HepG2 (cell line): ENCODE measurements around the gene SVOPL. TPM values are rescaled to one million over a fixed set of nuclear protein-coding genes. Genes with fewer than 3 reads are reported as not detected.
"Not testable (repeated sequence)": the region's sequence is repeated elsewhere in the genome, so short reads cannot be mapped to it uniquely, and the experiment has no call there.

Experiments
- ATAC-seq: fragments of 200-7000 bp; cut with Tn5 transposase; 3 replicates; pipeline ENCODE4 v1.9.1; 2020; ENCODE audit warnings: mild to moderate bottlenecking, moderate library complexity
- BruUV-seq: library from RNA; stranded (reverse); fragments of 400-500 nt; replicated peaks from 2 replicates; lab custom pipeline; 2021; lab: Mats Ljungman, UMichigan
- CTCF ChIA-PET: fragments of 300-600 bp; formaldehyde crosslinking; extraction: SDS; loops from one replicate; lab custom pipeline; 2021; ENCODE audit warnings: low total read pairs, inconsistent platforms, low intra/inter-chr PET ratio; lab: Yijun Ruan, JAX
- POLR2A ChIA-PET: fragments of 350-600 bp; sonication (Branson Sonifier 250); formaldehyde crosslinking; loops from one replicate; lab custom pipeline; 2020; ENCODE audit warnings: antibody characterized with exemption, inconsistent platforms; lab: Yijun Ruan, JAX
- DNase-seq: peaks from one replicate; pipeline ENCODE4 v3.0.0-alpha.2; 2015; ENCODE audit warnings: low spot score
- FAIRE-seq: peaks from 3 replicates; lab custom pipeline; 2011; peaks lifted over from hg19 to GRCh38; lab: Jason Lieb, UNC
- H2AFZ ChIP-seq: one replicate; pipeline ENCODE4 v1.6.1; 2011; ENCODE audit warnings: low read length, inconsistent platforms
- H3K27ac ChIP-seq: fragments of 300-600 bp; 3 replicates; pipeline ENCODE4 v1.8.0; 2011; ENCODE audit warnings: mixed run types, mild to moderate bottlenecking, mixed read lengths, low read length, inconsistent platforms; ENCODE audit not compliant: insufficient read depth; ENCODE audit errors: extremely low read length
- H3K27me3 ChIP-seq, 2 experiments: fragments of 200-600 bp in 1 of 2; 2 replicates in 1 of 2; 3 replicates in 1 of 2; pipeline versions ENCODE4 v1.6.0 to v1.8.0; 2011; ENCODE audit warnings: low read length in 2 of 2, mild to moderate bottlenecking in 2 of 2, moderate library complexity in 2 of 2, inconsistent platforms in 1 of 2; ENCODE audit not compliant: insufficient read depth in 2 of 2, control insufficient read depth in 1 of 2
- H3K36me3 ChIP-seq, 2 experiments: fragments of 200-600 bp in 1 of 2; replicated peaks in 1 of 2; 2 replicates in 1 of 2; 3 replicates in 1 of 2; pipeline versions ENCODE4 v1.5.1 to v1.8.0; 2011; ENCODE audit warnings: low read length in 2 of 2, inconsistent platforms in 1 of 2; ENCODE audit not compliant: insufficient read depth in 2 of 2, control insufficient read depth in 1 of 2
- H3K4me1 ChIP-seq: 2 replicates; pipeline ENCODE4 v1.5.1; 2012; ENCODE audit warnings: low read length, inconsistent platforms; ENCODE audit not compliant: insufficient read depth
- H3K4me2 ChIP-seq: 2 replicates; pipeline ENCODE4 v1.6.0; 2011; ENCODE audit warnings: low read depth, low read length, inconsistent platforms
- H3K4me3 ChIP-seq, 3 experiments: fragments of 200-600 bp in 1 of 3; sonication (generic), shearing (Covaris generic) in 1 of 3; replicated peaks in 1 of 3; 2 replicates each; pipeline ENCODE4 v1.5.1; 2011 to 2016; ENCODE audit warnings: low read length in 3 of 3, inconsistent platforms in 2 of 3, low read depth in 2 of 3, mild to moderate bottlenecking in 2 of 3, control low read depth in 1 of 3, mixed read lengths in 1 of 3; ENCODE audit not compliant: insufficient read depth in 1 of 3
- H3K79me2 ChIP-seq: one replicate; pipeline ENCODE4 v1.6.1; 2011; ENCODE audit warnings: low read length, inconsistent platforms; ENCODE audit not compliant: insufficient read depth
- H3K9ac ChIP-seq: 2 replicates; pipeline ENCODE4 v1.6.0; 2011; ENCODE audit warnings: mild to moderate bottlenecking, low read depth, low read length, inconsistent platforms; ENCODE audit not compliant: insufficient read depth
- H3K9me3 ChIP-seq: 2 replicates; pipeline ENCODE4 v1.5.1; 2012; ENCODE audit warnings: mild to moderate bottlenecking, low read length
- H4K20me1 ChIP-seq: 2 replicates; pipeline ENCODE4 v1.6.0; 2011; ENCODE audit warnings: inconsistent platforms, mild to moderate bottlenecking, low read length, moderate library complexity; ENCODE audit not compliant: insufficient read depth
- ATM ChIP-seq: fragments of 450-650 bp; IDR thresholded peaks from 2 replicates; pipeline ENCODE4 v1.7.1; 2017; ENCODE audit warnings: mild to moderate bottlenecking, borderline replicate concordance
- BCL6 ChIP-seq: IDR thresholded peaks from 2 replicates; pipeline ENCODE4 v1.6.1; 2016; ENCODE audit warnings: missing genetic modification reagents, missing compliant biosample characterization
- GPN1 ChIP-seq: sonication (generic); formaldehyde crosslinking; IDR thresholded peaks from 2 replicates; pipeline ENCODE4 v1.5.1; 2020; ENCODE audit warnings: missing genetic modification reagents, borderline replicate concordance
- NR1H2 ChIP-seq: sonication (generic); formaldehyde crosslinking; IDR thresholded peaks from 2 replicates; pipeline ENCODE4 v1.8.1; 2022; ENCODE audit warnings: low read depth, missing genetic modification reagents, borderline replicate concordance
- SNAI1 ChIP-seq: sonication (generic); formaldehyde crosslinking; IDR thresholded peaks from 2 replicates; pipeline ENCODE4 v1.5.0; 2020; ENCODE audit warnings: mild to moderate bottlenecking, missing genetic modification reagents, borderline replicate concordance
- ZNF317 ChIP-seq: sonication (generic); formaldehyde crosslinking; IDR thresholded peaks from 2 replicates; pipeline ENCODE4 v1.5.0; 2020; ENCODE audit warnings: mild to moderate bottlenecking, missing genetic modification reagents
- ZNF33B ChIP-seq: sonication (generic); formaldehyde crosslinking; IDR thresholded peaks from 2 replicates; pipeline ENCODE4 v1.5.1; 2020; ENCODE audit warnings: mild to moderate bottlenecking, missing genetic modification reagents
- ZNF547 ChIP-seq: sonication (generic); formaldehyde crosslinking; IDR thresholded peaks from 2 replicates; pipeline ENCODE4 v1.5.1; 2020; ENCODE audit warnings: mild to moderate bottlenecking, missing genetic modification reagents
- ZNF713 ChIP-seq: sonication (generic); formaldehyde crosslinking; IDR thresholded peaks from 2 replicates; pipeline ENCODE4 v1.4.0; 2020; ENCODE audit warnings: mild to moderate bottlenecking, missing genetic modification reagents
- WGBS: methylation state at CpG from one replicate; pipeline ENCODE4 v1.1.6; 2017; ENCODE audit warnings: low lambda C conversion rate; 5-methylcytosine and 5-hydroxymethylcytosine counted together
- in situ Hi-C: cut with HindIII; loops from 2 replicates; pipeline ENCODE4 v1.10.0; 2017; ENCODE audit warnings: low pct_unique_long_range_greater_than_20kb; ENCODE audit not compliant: extremely low pct_ligation_motif_present
- intact Hi-C: fragments of 100-400 bp; cut with micrococcal nuclease; formaldehyde crosslinking; loops from one replicate; pipeline ENCODE4 v1.10.0; 2022; ENCODE audit not compliant: unreplicated experiment
- polyA plus RNA-seq, 8 experiments: library from polyadenylated mRNA; depleted of rRNA in 3 of 8; stranded (reverse) in 7 of 8; unstranded in 1 of 8; fragments of >200 nt; fragmentation: Illumina TruSeq in 4 of 8; extraction: Trizol in 4 of 8; gene quantifications; 2 replicates each; pipeline versions ENCODE4 v1.2.1 to v1.2.3, GENCODE V29; 2011 to 2016; ENCODE audit warnings: low read depth in 4 of 8, missing spikeins in 1 of 8, mixed read lengths in 1 of 8; ENCODE audit not compliant: insufficient read depth in 1 of 8
- total RNA-seq, 5 experiments: library from RNA; depleted of rRNA; stranded (reverse); fragments of >200 nt; fragmentation: Illumina TruSeq; extraction: Trizol; gene quantifications; 2 replicates each; pipeline ENCODE4 v1.2.3, GENCODE V29; 2016; ENCODE audit warnings: low read depth in 1 of 5

Gene SVOPL
- total and polyA plus RNA-seq, 2 of the 13 experiments (the other 11 are each of a cell fraction or from before 2014, with no cell fraction given): not detected

GRCh38 chr7:138690495-138690894 is 10.7 kb downstream of the SVOPL start:
- H2AFZ ChIP-seq: no peak overlapping the region
- no peaks in the 10 kb centered on the region for H3K9me3 ChIP-seq
- CTCF ChIA-PET: no interaction called here
- no peaks in the 10 kb centered on the region for H3K27me3 ChIP-seq
- DNase-seq (no peak), FAIRE-seq (no peak)
- H3K4me3 ChIP-seq: no peak overlapping the region
- no peaks in the 10 kb centered on the region for H3K36me3 ChIP-seq
- H3K79me2 ChIP-seq: no peaks in the 10 kb centered on the region
- WGBS: 76% methylated on average over 2 of the region's 2 CpGs
- H3K9ac ChIP-seq: no peak overlapping the region
- in situ Hi-C loops: no loop called here
- no peak for TF ChIP-seq GPN1 (CRISPR knock-in tag)
- TF ChIP-seq SNAI1 (CRISPR knock-in tag): no peak
- TF ChIP-seq ZNF713: no peak
- TF ChIP-seq ZNF317 (CRISPR knock-in tag): no peak
- no peak for TF ChIP-seq ZNF547
- TF ChIP-seq NR1H2: no peak
- no peak for TF ChIP-seq ZNF33B
- no peak for TF ChIP-seq BCL6
- TF ChIP-seq ATM: no peak
- TF ChIP-seq, all 625 proteins: peak for 0
- intact Hi-C loops: no loop called here
- POLR2A ChIA-PET: no interaction called here
- ATAC-seq: no peak
- Histone ChIP-seq H3K4me1 (peaks cover 8% of the 10 kb centered on the region; the same call in 1 of the 2 replicates), H4K20me1 (no peaks in the 10 kb centered on the region), H3K4me2 (no peak overlapping the region), H3K27ac (no peak overlapping the region)
- BruUV-seq: no TSS peak

GRCh38 chr7:138688037-138688436 is 13.1 kb downstream of the SVOPL start:
- H2AFZ ChIP-seq, in situ Hi-C loops, POLR2A ChIA-PET, ATAC-seq, FAIRE-seq, BruUV-seq, H3K9ac ChIP-seq, H3K27ac ChIP-seq, intact Hi-C loops, H3K4me1 ChIP-seq, H3K27me3 ChIP-seq, CTCF ChIA-PET, H3K4me2 ChIP-seq, H3K9me3 ChIP-seq, H4K20me1 ChIP-seq, H3K79me2 ChIP-seq, H3K36me3 ChIP-seq, H3K4me3 ChIP-seq, DNase-seq: not testable (repeated sequence)
- WGBS: 32% methylated on average over 6 of the region's 6 CpGs
